ENCODE results near the gene TPBGL. TPM values are rescaled to one million over a fixed set of nuclear protein-coding genes. Genes with fewer than 3 reads are reported as not detected.

Gene TPBGL
- total and polyA plus RNA-seq, 9 donors, result 0.13 to 0.47 (median 0.27) TPM; not detected in 2

DNA sequence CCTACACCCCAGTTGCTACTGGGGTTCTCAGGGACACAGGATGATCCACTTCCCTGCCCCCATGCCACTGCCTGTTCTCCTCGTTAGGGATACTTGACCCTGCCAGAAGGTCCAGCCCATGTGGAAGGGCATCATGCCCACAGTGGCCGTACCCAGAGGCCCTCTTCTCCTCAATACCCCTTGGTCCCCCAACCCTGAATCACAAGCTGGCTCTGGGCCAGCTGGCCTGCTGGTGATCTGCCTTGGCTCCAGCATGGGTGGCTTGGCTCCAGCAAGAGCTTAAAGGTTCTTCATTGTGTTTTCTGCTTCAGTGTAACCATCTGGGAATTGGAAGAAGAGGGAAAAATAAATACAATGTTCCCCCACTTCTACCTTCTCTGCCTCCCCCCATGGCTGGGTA is 11.1 kb upstream of the TPBGL start:
- no peak for DNase-seq
- no peaks in the 10 kb centered on the region for H3K4me1 ChIP-seq (ENCODE audit: insufficient read depth)
- TF ChIP-seq EP300 (IDR thresholded peaks at IDR 0.05) (no peak), POLR2A (IDR thresholded peaks at IDR 0.05) (no peak)
- TF ChIP-seq, protein P1, sequence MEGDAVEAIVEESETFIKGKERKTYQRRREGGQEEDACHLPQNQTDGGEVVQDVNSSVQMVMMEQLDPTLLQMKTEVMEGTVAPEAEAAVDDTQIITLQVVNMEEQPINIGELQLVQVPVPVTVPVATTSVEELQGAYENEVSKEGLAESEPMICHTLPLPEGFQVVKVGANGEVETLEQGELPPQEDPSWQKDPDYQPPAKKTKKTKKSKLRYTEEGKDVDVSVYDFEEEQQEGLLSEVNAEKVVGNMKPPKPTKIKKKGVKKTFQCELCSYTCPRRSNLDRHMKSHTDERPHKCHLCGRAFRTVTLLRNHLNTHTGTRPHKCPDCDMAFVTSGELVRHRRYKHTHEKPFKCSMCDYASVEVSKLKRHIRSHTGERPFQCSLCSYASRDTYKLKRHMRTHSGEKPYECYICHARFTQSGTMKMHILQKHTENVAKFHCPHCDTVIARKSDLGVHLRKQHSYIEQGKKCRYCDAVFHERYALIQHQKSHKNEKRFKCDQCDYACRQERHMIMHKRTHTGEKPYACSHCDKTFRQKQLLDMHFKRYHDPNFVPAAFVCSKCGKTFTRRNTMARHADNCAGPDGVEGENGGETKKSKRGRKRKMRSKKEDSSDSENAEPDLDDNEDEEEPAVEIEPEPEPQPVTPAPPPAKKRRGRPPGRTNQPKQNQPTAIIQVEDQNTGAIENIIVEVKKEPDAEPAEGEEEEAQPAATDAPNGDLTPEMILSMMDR (IDR thresholded peaks at IDR 0.05), result no peak
- no peak overlapping the region for H3K27ac ChIP-seq
- intact Hi-C loops (cut with DNase I), result no loop called here
- no peaks in the 10 kb centered on the region for H3K9me3 ChIP-seq
- no peaks in the 10 kb centered on the region for H3K27me3 ChIP-seq
- WGBS, 3 donors, result 66 to 79% (median 77%) methylated on average over 2 of the region's 2 CpGs
- H3K36me3 ChIP-seq, result no peaks in the 10 kb centered on the region
- no peak overlapping the region for H3K4me3 ChIP-seq

DNA sequence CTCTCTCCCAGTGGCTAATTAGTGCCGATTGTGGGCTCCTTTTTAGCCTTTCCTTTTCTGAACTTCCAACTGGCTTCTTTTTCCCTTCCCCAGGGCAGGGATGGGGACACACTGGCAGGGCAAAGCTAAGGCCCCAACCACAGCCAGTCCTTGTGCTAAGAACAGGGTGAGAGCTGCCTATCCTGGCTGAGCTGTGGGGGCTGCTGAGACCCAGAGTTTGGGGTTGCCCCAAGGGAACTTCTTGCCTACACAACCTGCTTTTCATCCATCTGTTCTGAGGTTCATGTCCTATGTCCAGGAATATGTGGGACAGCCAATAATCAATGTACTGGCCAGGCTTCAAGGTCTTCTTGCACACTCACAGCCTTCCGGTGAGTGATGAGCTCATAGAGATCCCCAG is 10.0 kb upstream of the TPBGL start:
- TF ChIP-seq, protein P1 (IDR thresholded peaks at IDR 0.05), result no peak
- TF ChIP-seq EP300 (IDR thresholded peaks at IDR 0.05), result no peak
- no peak for TF ChIP-seq POLR2A (IDR thresholded peaks at IDR 0.05)
- Histone ChIP-seq H3K27ac (no peak overlapping the region), H3K9me3 (no peaks in the 10 kb centered on the region), H3K36me3 (no peaks in the 10 kb centered on the region), H3K27me3 (no peaks in the 10 kb centered on the region), H3K4me1 (ENCODE audit: insufficient read depth) (no peaks in the 10 kb centered on the region), H3K4me3 (no peak overlapping the region)
- 72 to 87% (median 86%) methylated on average over 2 of the region's 2 CpGs for WGBS, 3 donors
- no peak for DNase-seq
- intact Hi-C loops (cut with DNase I), result no loop called here

DNA sequence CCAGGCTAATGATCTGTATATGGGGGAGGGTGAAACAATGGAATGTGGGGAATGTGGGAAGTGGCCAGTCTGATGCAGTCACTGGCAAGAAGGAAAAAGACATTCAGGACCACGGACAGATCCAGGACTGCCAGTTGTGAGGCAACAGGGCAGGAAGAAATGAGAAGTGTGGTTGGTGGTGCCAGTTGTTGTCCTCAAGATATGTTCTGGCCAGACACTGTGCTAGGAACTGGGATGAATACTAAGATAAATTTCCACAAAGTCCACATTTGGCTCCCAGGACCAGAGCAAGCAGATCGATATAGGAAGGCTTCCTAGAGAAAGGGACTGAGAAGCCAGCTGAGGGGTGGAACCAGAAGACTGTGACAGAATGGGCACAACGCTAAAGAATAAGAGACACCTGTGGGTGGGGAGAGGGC is 6.8 kb upstream of the TPBGL start:
- H3K27me3 ChIP-seq, result no peaks in the 10 kb centered on the region
- DNase-seq, result no peak
- H3K4me1 ChIP-seq (ENCODE audit: insufficient read depth), result no peaks in the 10 kb centered on the region

DNA sequence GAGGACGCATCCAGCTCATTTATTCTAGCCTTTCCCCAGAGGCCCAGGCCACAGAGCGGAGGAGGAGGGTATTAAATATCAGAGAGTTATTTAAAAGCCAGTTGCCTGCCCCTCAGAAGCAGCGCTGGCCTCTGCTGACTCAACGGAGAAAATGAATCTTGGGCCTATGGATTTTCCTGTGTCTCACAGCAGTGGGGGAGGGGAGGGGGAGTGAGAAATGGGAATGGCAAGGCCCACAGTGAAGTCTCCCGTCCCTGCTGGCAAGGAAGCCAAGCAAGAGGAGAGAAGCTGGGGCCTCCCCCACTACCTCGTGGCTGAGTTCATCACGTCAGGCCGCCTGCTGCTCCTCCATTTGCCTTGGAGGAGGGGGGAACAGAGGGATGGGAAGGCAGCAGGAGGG is 4.5 kb upstream of the TPBGL start:
- H3K27ac ChIP-seq, result no peak overlapping the region
- intact Hi-C loops (cut with DNase I), result no loop called here
- no peak overlapping the region for H3K4me3 ChIP-seq
- no peaks in the 10 kb centered on the region for H3K9me3 ChIP-seq
- TF ChIP-seq, protein P1 (IDR thresholded peaks at IDR 0.05), result no peak
- TF ChIP-seq POLR2A (IDR thresholded peaks at IDR 0.05) (no peak), EP300 (IDR thresholded peaks at IDR 0.05) (no peak)
- DNase-seq, result no peak
- H3K27me3 ChIP-seq, result no peaks in the 10 kb centered on the region
- no peaks in the 10 kb centered on the region for H3K4me1 ChIP-seq (ENCODE audit: insufficient read depth)
- 53 to 63% (median 59%) methylated on average over 8 of the region's 8 CpGs for WGBS, 3 donors
- no peaks in the 10 kb centered on the region for H3K36me3 ChIP-seq

More for the DNA sequence above, 6.8 kb upstream of the TPBGL start:
- H3K4me3 ChIP-seq, result no peak overlapping the region
- TF ChIP-seq POLR2A (IDR thresholded peaks at IDR 0.05) (no peak), EP300 (IDR thresholded peaks at IDR 0.05) (no peak)
- TF ChIP-seq, protein P1 (IDR thresholded peaks at IDR 0.05), result no peak
- intact Hi-C loops (cut with DNase I), result no loop called here
- WGBS, 3 donors, result 45 to 51% (median 48%) methylated on average over 3 of the region's 3 CpGs
- H3K9me3 ChIP-seq, result no peaks in the 10 kb centered on the region
- H3K36me3 ChIP-seq, result no peaks in the 10 kb centered on the region
- no peak overlapping the region for H3K27ac ChIP-seq

Measured in ovary (tissue), 9 donors.